CD4-positive, alpha-beta T cell (primary cell): ENCODE results near the gene ARHGAP18. TPM values are rescaled to one million over a fixed set of nuclear protein-coding genes. Genes with fewer than 3 reads are reported as not detected.

Experiments used
- ATAC-seq: fragments of 200-7000 bp; cut with Tn5 transposase; one replicate; pipeline ENCODE4 v1.10.0; 2022; ENCODE audit warnings: mild to moderate bottlenecking; ENCODE audit not compliant: poor library complexity
- CTCF ChIA-PET: fragments of 350-600 bp; sonication (Branson Sonifier 250); formaldehyde crosslinking; loops from one replicate; lab custom pipeline; 2021; ENCODE audit warnings: antibody characterized with exemption, inconsistent platforms; lab: Charles Lee
- POLR2A ChIA-PET: fragments of 350-600 bp; sonication (Branson Sonifier 250); formaldehyde crosslinking; loops from one replicate; lab custom pipeline; 2021; ENCODE audit warnings: antibody characterized with exemption, inconsistent platforms; lab: Charles Lee
- DNase-seq, 14 experiments: peaks; one replicate each; pipeline ENCODE4 v3.0.0-alpha.2; 2013 to 2020; ENCODE audit warnings: mixed read lengths in 2 of 14
- H3K27ac ChIP-seq, 2 donors: one replicate each; pipeline versions ENCODE4 v1.5.1 to v1.7.0; 2013; ENCODE audit warnings: low read length in 2 of 2, low read depth in 1 of 2, mild to moderate bottlenecking in 1 of 2
- H3K27me3 ChIP-seq, 2 experiments: 1 replicate in 1 of 2; 2 replicates in 1 of 2; pipeline versions ENCODE4 v1.6.1 to v1.7.0; 2013; ENCODE audit warnings: low read length in 2 of 2, control low read depth in 1 of 2, mild to moderate bottlenecking in 1 of 2, moderate library complexity in 1 of 2; ENCODE audit not compliant: insufficient read depth in 2 of 2, control insufficient read depth in 1 of 2
- H3K36me3 ChIP-seq: one replicate; pipeline ENCODE4 v1.6.1; 2013; ENCODE audit warnings: low read length, control low read depth; ENCODE audit not compliant: insufficient read depth
- H3K4me1 ChIP-seq: one replicate; pipeline ENCODE4 v1.6.1; 2013; ENCODE audit warnings: low read length, control low read depth; ENCODE audit not compliant: insufficient read depth
- H3K4me3 ChIP-seq: one replicate; pipeline ENCODE4 v1.5.1; 2013; ENCODE audit warnings: mild to moderate bottlenecking, low read length, moderate library complexity
- H3K9me3 ChIP-seq, 2 experiments: 1 replicate in 1 of 2; 2 replicates in 1 of 2; pipeline versions ENCODE4 v1.6.1 to v1.7.0; 2013; ENCODE audit warnings: low read length in 2 of 2, mild to moderate bottlenecking in 2 of 2, control low read depth in 1 of 2, moderate library complexity in 1 of 2; ENCODE audit not compliant: control insufficient read depth in 1 of 2, insufficient read depth in 1 of 2
- H3K27ac Mint-ChIP-seq: one replicate; pipeline ENCODE4 v1.8.0; 2020; ENCODE audit warnings: mixed read lengths
- H3K27me3 Mint-ChIP-seq: one replicate; pipeline ENCODE4 v1.8.0; 2021; ENCODE audit warnings: mixed read lengths
- H3K36me3 Mint-ChIP-seq: one replicate; pipeline ENCODE4 v1.8.0; 2021; ENCODE audit warnings: low read depth, mixed read lengths
- H3K4me1 Mint-ChIP-seq: one replicate; pipeline ENCODE4 v1.8.0; 2021; ENCODE audit warnings: low read depth, mixed read lengths
- H3K4me3 Mint-ChIP-seq: one replicate; pipeline ENCODE4 v1.8.0; 2020; ENCODE audit warnings: mild to moderate bottlenecking, mixed read lengths
- H3K9me3 Mint-ChIP-seq: one replicate; pipeline ENCODE4 v1.8.0; 2020; ENCODE audit warnings: mixed read lengths
- intact Hi-C, 2 experiments: fragments of 100-400 bp; cut with DNase I in 1 of 2; cut with micrococcal nuclease in 1 of 2; formaldehyde crosslinking; loops; one replicate each; pipeline versions ENCODE4 v1.15.1 to v1.9.0; 2023 to 2025; cut with DNase I, micrococcal nuclease
- total RNA-seq, 174 experiments: library from RNA in 2 of 174; stranded (reverse) in 2 of 174; gene quantifications; one replicate each; pipeline ENCODE4 v1.2.3 and lab custom pipeline; 2021 to 2026
- TF ChIP-seq, protein P1 (sequence below): fragments of 200-600 bp; IDR thresholded peaks from one replicate; pipeline ENCODE4 v1.8.0; 2022; ENCODE audit warnings: antibody characterized with exemption, mild to moderate bottlenecking

Gene ARHGAP18
- total RNA-seq, 2 experiments from 2014 or later: 0.71 to 1.3 TPM

DNA sequence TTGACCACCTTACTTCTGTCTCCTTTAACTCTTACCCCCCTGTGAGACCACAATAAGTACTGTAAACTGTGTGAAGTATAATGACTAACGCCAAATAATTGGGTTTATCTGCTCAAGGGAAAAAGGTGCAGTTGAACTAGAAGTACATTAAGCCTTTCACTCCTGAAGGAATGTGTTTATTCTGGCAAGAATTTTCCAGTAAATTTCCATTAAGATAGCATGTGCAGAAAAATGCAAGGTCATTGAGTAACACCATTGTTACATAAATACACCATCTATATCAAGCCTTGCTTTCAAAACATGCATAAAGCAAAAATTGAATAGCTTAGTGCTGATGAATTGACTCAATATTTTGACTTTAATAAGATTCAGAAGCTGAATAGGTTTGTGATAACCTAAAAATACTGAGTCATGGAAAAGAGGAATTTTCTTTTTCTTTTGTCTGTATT is 65.4 kb downstream of the ARHGAP18 start:
- H3K9me3 ChIP-seq: no peaks in the 10 kb centered on the region
- TF ChIP-seq, protein P1, sequence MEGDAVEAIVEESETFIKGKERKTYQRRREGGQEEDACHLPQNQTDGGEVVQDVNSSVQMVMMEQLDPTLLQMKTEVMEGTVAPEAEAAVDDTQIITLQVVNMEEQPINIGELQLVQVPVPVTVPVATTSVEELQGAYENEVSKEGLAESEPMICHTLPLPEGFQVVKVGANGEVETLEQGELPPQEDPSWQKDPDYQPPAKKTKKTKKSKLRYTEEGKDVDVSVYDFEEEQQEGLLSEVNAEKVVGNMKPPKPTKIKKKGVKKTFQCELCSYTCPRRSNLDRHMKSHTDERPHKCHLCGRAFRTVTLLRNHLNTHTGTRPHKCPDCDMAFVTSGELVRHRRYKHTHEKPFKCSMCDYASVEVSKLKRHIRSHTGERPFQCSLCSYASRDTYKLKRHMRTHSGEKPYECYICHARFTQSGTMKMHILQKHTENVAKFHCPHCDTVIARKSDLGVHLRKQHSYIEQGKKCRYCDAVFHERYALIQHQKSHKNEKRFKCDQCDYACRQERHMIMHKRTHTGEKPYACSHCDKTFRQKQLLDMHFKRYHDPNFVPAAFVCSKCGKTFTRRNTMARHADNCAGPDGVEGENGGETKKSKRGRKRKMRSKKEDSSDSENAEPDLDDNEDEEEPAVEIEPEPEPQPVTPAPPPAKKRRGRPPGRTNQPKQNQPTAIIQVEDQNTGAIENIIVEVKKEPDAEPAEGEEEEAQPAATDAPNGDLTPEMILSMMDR: no peak
- POLR2A ChIA-PET: no interaction called here
- intact Hi-C loops: no loop called here
- CTCF ChIA-PET: no interaction called here
- Mint-ChIP-seq H3K36me3 (no peaks in the 10 kb centered on the region), H3K9me3 (no peaks in the 10 kb centered on the region), H3K27me3 (no peaks in the 10 kb centered on the region), H3K4me1 (no peaks in the 10 kb centered on the region), H3K4me3 (no peak overlapping the region), H3K27ac (no peak overlapping the region)
- DNase-seq (no peak), ATAC-seq (no peak)
- no peaks in the 10 kb centered on the region for H3K27me3 ChIP-seq
- no peaks in the 10 kb centered on the region for H3K4me1 ChIP-seq
- H3K4me3 ChIP-seq: no peak overlapping the region
- H3K36me3 ChIP-seq: no peaks in the 10 kb centered on the region
- no peak overlapping the region for H3K27ac ChIP-seq

- Mint-ChIP-seq H3K27me3 (no peaks in the 10 kb centered on the region), H3K4me1 (no peaks in the 10 kb centered on the region), H3K4me3 (no peak overlapping the region), H3K9me3 (no peaks in the 10 kb centered on the region), H3K36me3 (no peaks in the 10 kb centered on the region), H3K27ac (no peak overlapping the region)
- Histone ChIP-seq H3K4me1 (no peaks in the 10 kb centered on the region), H3K27ac (no peak overlapping the region), H3K9me3 (no peaks in the 10 kb centered on the region), H3K27me3 (no peaks in the 10 kb centered on the region), H3K36me3 (no peaks in the 10 kb centered on the region), H3K4me3 (no peak overlapping the region)
- intact Hi-C loops: no loop called here
- CTCF ChIA-PET: no interaction called here
- DNase-seq: no peak
- ATAC-seq: no peak
- POLR2A ChIA-PET: no interaction called here
- TF ChIP-seq, protein P1: no peak
These were observed 66.0 kb downstream of the ARHGAP18 start for GRCh38 chr6:129643968-129644367.

GRCh38 chr6:129643176-129643575 is 66.8 kb downstream of the ARHGAP18 start:
- no peaks in the 10 kb centered on the region for H3K9me3 Mint-ChIP-seq
- intact Hi-C loops: no loop called here

More at GRCh38 chr6:129643176-129643575, 66.8 kb downstream of the ARHGAP18 start:
- H3K36me3 Mint-ChIP-seq: no peaks in the 10 kb centered on the region
- TF ChIP-seq, protein P1: no peak
- Histone ChIP-seq H3K4me1 (no peaks in the 10 kb centered on the region), H3K27ac (no peak overlapping the region), H3K4me3 (no peak overlapping the region), H3K36me3 (peaks cover 2% of the 10 kb centered on the region), H3K9me3 (no peaks in the 10 kb centered on the region), H3K27me3 (no peaks in the 10 kb centered on the region)
- no peak overlapping the region for H3K27ac Mint-ChIP-seq
- no peak for ATAC-seq
- H3K4me1 Mint-ChIP-seq: no peaks in the 10 kb centered on the region
- CTCF ChIA-PET: no interaction called here
- no peaks in the 10 kb centered on the region for H3K27me3 Mint-ChIP-seq
- H3K4me3 Mint-ChIP-seq: no peak overlapping the region
- POLR2A ChIA-PET: no interaction called here
- DNase-seq: no peak
